ENCODE data around the gene DEK. TPM values are rescaled to one million over a fixed set of nuclear protein-coding genes. Genes with fewer than 3 reads are reported as not detected.
"Not testable (repeated sequence)": the region's sequence is repeated elsewhere in the genome, so short reads cannot be mapped to it uniquely, and the experiment has no call there.

The DEK gene
- total RNA-seq, 1 donor from 2014 or later: 187 TPM

- no peak for DNase-seq (ENCODE audit: low spot score)
Measured at GRCh38 chr6:18204691-18205090, 59.6 kb downstream of the DEK start.

GRCh38 chr6:18203786-18204185 lies 60.5 kb downstream of the DEK start:
- no peak for DNase-seq (ENCODE audit: low spot score)

GRCh38 chr6:18192026-18192425 lies 72.3 kb downstream of the DEK start:
- no peak for DNase-seq (ENCODE audit: low spot score)

GRCh38 chr6:18189196-18189595 lies 75.1 kb downstream of the DEK start:
- no peak for DNase-seq (ENCODE audit: low spot score)

- no peak for DNase-seq (ENCODE audit: low spot score)
Measured at GRCh38 chr6:18187701-18188100, 76.6 kb downstream of the DEK start.

- DNase-seq (ENCODE audit: low spot score): no peak
Measured at GRCh38 chr6:18186540-18187250, 77.6 kb downstream of the DEK start.

GRCh38 chr6:18186033-18186432 lies 78.3 kb downstream of the DEK start:
- DNase-seq (ENCODE audit: low spot score): no peak

GRCh38 chr6:18185624-18186023 lies 78.7 kb downstream of the DEK start:
- no peak for DNase-seq (ENCODE audit: low spot score)

GRCh38 chr6:18183766-18184165 lies 80.6 kb downstream of the DEK start:
- DNase-seq (ENCODE audit: low spot score): no peak

GRCh38 chr6:18182568-18182967 lies 81.8 kb downstream of the DEK start:
- no peak for DNase-seq (ENCODE audit: low spot score)

GRCh38 chr6:18179770-18180356 lies 84.5 kb downstream of the DEK start:
- no peak for DNase-seq (ENCODE audit: low spot score)

- no peak for DNase-seq (ENCODE audit: low spot score)
Measured at GRCh38 chr6:18178960-18179615, 85.2 kb downstream of the DEK start.

GRCh38 chr6:18177286-18177965 lies 86.9 kb downstream of the DEK start:
- DNase-seq (ENCODE audit: low spot score): no peak

- not testable (repeated sequence) for DNase-seq (ENCODE audit: low spot score)
Measured at GRCh38 chr6:18176198-18176597, 88.1 kb downstream of the DEK start.

Other genes with a start within 250 kb of the DEK start
- gene NHLRC1, start 141.9 kb downstream of the DEK start, total RNA-seq (ENCODE audit: insufficient read depth, low replicate concordance): 5.5 TPM
- 7.7 TPM for gene TPMT, start 109.5 kb downstream of the DEK start, total RNA-seq (ENCODE audit: insufficient read depth, low replicate concordance)
- gene KDM1B, start 109.1 kb downstream of the DEK start, total RNA-seq (ENCODE audit: insufficient read depth, low replicate concordance): 7.9 TPM
- 13.7 TPM for gene RNF144B, start 122.8 kb upstream of the DEK start, total RNA-seq (ENCODE audit: insufficient read depth, low replicate concordance)